Stimulated activated CD4-positive, alpha-beta T cell treated with anti-CD3 and anti-CD28 coated beads, Interleukin-15, amount 100 ng/mL, for 48 hours (primary cell): ENCODE measurements around the gene SEMA4A.
"Not testable (repeated sequence)": the region's sequence is repeated elsewhere in the genome, so short reads cannot be mapped to it uniquely, and the experiment has no call there.

Source experiments
- DNase-seq, 2 donors: peaks; one replicate each; pipeline ENCODE4 v3.0.0-alpha.2; 2020; ENCODE audit warnings: low read depth in 2 of 2

Gene SEMA4A

GRCh38 chr1:156119503-156120209, 33.7 kb upstream of the SEMA4A start:
- no peak for DNase-seq

GRCh38 chr1:156120318-156120717, 33.1 kb upstream of the SEMA4A start:
- no peak for DNase-seq

GRCh38 chr1:156121005-156121404, 32.4 kb upstream of the SEMA4A start:
- DNase-seq: not testable (repeated sequence)

GRCh38 chr1:156121457-156121856, 31.9 kb upstream of the SEMA4A start:
- DNase-seq: no peak

- DNase-seq: no peak
Measured at GRCh38 chr1:156122086-156122485, 31.3 kb upstream of the SEMA4A start.

- no peak for DNase-seq
Measured at GRCh38 chr1:156122519-156123355, 30.6 kb upstream of the SEMA4A start.

GRCh38 chr1:156123356-156124196, 29.8 kb upstream of the SEMA4A start:
- peak in 1 of 2 donors; percentile 47 for DNase-seq

GRCh38 chr1:156124557-156125483, 28.6 kb upstream of the SEMA4A start:
- no peak for DNase-seq

GRCh38 chr1:156125544-156125943, 27.8 kb upstream of the SEMA4A start:
- DNase-seq: not testable (repeated sequence)

- no peak for DNase-seq
Measured at GRCh38 chr1:156126043-156126629, 27.2 kb upstream of the SEMA4A start.

- DNase-seq: peak; percentile 78 to 82
Measured at GRCh38 chr1:156126630-156127534, 26.5 kb upstream of the SEMA4A start.

- no peak for DNase-seq
Measured at GRCh38 chr1:156128308-156128653, 25.1 kb upstream of the SEMA4A start.

GRCh38 chr1:156128654-156129597, 24.5 kb upstream of the SEMA4A start:
- DNase-seq: no peak

- DNase-seq: peak; percentile 67 to 77
Measured at GRCh38 chr1:156129687-156130577, 23.5 kb upstream of the SEMA4A start.

- no peak for DNase-seq
Measured at GRCh38 chr1:156130578-156130942, 22.8 kb upstream of the SEMA4A start.

- DNase-seq: no peak
Measured at GRCh38 chr1:156134716-156135435, 18.5 kb upstream of the SEMA4A start.
